IMR-90 (cell line): ENCODE measurements around the gene MYOM1.

Experiments
- BHLHE40 ChIP-seq: fragments of 150-350 bp; IDR thresholded peaks from 2 replicates; pipeline ENCODE4 v1.6.1; 2016; ENCODE audit warnings: mild to moderate bottlenecking, low read depth, low read length
- TF ChIP-seq, protein P1 (sequence below): conservative IDR thresholded peaks from 2 replicates; pipeline ENCODE4 v1.5.1; 2012; ENCODE audit warnings: mild to moderate bottlenecking, low read depth, low read length, improper control_type of control experiment

GRCh38 chr18:3094338-3094684, 125.5 kb downstream of the MYOM1 start:
- TF ChIP-seq, protein P1, sequence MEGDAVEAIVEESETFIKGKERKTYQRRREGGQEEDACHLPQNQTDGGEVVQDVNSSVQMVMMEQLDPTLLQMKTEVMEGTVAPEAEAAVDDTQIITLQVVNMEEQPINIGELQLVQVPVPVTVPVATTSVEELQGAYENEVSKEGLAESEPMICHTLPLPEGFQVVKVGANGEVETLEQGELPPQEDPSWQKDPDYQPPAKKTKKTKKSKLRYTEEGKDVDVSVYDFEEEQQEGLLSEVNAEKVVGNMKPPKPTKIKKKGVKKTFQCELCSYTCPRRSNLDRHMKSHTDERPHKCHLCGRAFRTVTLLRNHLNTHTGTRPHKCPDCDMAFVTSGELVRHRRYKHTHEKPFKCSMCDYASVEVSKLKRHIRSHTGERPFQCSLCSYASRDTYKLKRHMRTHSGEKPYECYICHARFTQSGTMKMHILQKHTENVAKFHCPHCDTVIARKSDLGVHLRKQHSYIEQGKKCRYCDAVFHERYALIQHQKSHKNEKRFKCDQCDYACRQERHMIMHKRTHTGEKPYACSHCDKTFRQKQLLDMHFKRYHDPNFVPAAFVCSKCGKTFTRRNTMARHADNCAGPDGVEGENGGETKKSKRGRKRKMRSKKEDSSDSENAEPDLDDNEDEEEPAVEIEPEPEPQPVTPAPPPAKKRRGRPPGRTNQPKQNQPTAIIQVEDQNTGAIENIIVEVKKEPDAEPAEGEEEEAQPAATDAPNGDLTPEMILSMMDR = no peak
- no peak for TF ChIP-seq BHLHE40
